HL-60 (cell line): ENCODE results near the gene RPUSD3.

ENCODE experiments used
- DNase-seq, 2 experiments: peaks; one replicate each; pipeline ENCODE4 v3.0.0-alpha.2; 2010 to 2020; ENCODE audit warnings: low read depth in 1 of 2, low spot score in 1 of 2
- H3K27ac ChIP-seq: fragments of 250-450 bp; sonication (Bioruptor Pico); replicated peaks from 2 replicates; pipeline ENCODE4 v1.5.1; 2020; ENCODE audit warnings: mild to moderate bottlenecking, moderate library complexity
- H3K27me3 ChIP-seq: fragments of 250-450 bp; sonication (Bioruptor Pico); 2 replicates; pipeline ENCODE4 v1.5.1; 2021; ENCODE audit warnings: mild to moderate bottlenecking, moderate library complexity; ENCODE audit not compliant: insufficient read depth, poor library complexity, severe bottlenecking
- H3K4me3 ChIP-seq: replicated peaks from 2 replicates; pipeline ENCODE4 v1.5.1; 2011; ENCODE audit warnings: mild to moderate bottlenecking, control low read depth, low read length; ENCODE audit not compliant: insufficient read depth
- GABPA ChIP-seq: IDR thresholded peaks from 2 replicates; pipeline ENCODE4 v1.6.1; 2012; ENCODE audit warnings: low read depth
- POLR2AphosphoS5 ChIP-seq: IDR thresholded peaks from 2 replicates; pipeline ENCODE4 v1.6.1; 2012; ENCODE audit warnings: low read depth
- SPI1 ChIP-seq: IDR thresholded peaks from 2 replicates; pipeline ENCODE4 v1.6.1; 2012; ENCODE audit warnings: low read depth, mild to moderate bottlenecking, borderline replicate concordance
- TF ChIP-seq, protein P1 (sequence below): IDR thresholded peaks from 2 replicates; pipeline ENCODE4 v1.6.1; 2012; ENCODE audit warnings: low read depth; ENCODE audit not compliant: insufficient replicate concordance
- TF ChIP-seq, protein P2 (sequence below): IDR thresholded peaks from one replicate; pipeline ENCODE4 v1.5.1; 2011; ENCODE audit warnings: low read length, control low read depth, inconsistent platforms; ENCODE audit not compliant: insufficient read depth

The RPUSD3 gene

DNA sequence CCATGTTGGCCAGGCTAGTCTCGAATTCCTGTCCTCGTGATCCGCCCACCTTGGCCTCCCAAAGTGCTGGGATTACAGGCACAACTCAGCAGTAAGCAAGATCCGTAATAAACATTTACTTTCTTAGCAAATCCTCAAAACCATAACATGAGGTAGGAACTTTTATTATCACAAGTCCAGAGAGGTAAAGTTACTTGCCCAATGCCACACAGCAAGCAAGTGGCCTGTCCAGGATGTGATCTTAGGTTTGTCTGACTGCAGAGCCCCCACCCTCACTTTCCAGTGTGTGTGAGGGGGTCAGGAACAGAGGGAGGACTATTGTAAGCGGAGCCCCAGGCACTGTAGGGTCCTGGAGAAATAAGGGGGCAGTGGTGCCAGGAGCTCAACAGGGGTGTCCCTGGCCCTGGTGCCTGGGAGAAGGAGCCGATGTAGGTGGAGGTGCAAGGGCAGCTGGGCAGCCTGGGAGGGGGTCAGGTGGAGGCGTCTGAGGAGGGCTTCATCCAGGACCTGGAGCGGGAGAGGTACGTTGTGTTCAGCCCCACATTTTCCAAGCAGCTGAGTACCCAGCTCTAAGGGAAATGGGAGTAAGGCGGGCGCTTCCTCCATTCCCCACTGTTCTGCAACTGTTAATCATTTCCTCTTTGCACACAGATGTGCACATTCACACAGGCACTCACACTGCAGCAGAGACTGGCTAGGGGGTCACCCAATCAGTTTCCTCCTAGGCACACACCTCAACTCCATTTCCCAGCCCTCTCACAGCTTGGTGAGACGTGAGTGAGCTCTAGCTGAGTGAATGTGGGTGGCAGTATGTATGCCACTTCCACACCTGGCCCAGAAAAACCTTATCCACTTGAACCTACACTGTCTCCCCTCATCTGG lies 5.9 kb downstream of the RPUSD3 start:
- Histone ChIP-seq H3K27ac (peak overlapping the region; percentile 43), H3K4me3 (no peak overlapping the region), H3K27me3 (no peaks in the 10 kb centered on the region)
- TF ChIP-seq POLR2AphosphoS5, result peak; percentile 37; the same call in 1 of the 2 replicates
- TF ChIP-seq, protein P1, sequence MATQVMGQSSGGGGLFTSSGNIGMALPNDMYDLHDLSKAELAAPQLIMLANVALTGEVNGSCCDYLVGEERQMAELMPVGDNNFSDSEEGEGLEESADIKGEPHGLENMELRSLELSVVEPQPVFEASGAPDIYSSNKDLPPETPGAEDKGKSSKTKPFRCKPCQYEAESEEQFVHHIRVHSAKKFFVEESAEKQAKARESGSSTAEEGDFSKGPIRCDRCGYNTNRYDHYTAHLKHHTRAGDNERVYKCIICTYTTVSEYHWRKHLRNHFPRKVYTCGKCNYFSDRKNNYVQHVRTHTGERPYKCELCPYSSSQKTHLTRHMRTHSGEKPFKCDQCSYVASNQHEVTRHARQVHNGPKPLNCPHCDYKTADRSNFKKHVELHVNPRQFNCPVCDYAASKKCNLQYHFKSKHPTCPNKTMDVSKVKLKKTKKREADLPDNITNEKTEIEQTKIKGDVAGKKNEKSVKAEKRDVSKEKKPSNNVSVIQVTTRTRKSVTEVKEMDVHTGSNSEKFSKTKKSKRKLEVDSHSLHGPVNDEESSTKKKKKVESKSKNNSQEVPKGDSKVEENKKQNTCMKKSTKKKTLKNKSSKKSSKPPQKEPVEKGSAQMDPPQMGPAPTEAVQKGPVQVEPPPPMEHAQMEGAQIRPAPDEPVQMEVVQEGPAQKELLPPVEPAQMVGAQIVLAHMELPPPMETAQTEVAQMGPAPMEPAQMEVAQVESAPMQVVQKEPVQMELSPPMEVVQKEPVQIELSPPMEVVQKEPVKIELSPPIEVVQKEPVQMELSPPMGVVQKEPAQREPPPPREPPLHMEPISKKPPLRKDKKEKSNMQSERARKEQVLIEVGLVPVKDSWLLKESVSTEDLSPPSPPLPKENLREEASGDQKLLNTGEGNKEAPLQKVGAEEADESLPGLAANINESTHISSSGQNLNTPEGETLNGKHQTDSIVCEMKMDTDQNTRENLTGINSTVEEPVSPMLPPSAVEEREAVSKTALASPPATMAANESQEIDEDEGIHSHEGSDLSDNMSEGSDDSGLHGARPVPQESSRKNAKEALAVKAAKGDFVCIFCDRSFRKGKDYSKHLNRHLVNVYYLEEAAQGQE, result no peak
- TF ChIP-seq, protein P2, sequence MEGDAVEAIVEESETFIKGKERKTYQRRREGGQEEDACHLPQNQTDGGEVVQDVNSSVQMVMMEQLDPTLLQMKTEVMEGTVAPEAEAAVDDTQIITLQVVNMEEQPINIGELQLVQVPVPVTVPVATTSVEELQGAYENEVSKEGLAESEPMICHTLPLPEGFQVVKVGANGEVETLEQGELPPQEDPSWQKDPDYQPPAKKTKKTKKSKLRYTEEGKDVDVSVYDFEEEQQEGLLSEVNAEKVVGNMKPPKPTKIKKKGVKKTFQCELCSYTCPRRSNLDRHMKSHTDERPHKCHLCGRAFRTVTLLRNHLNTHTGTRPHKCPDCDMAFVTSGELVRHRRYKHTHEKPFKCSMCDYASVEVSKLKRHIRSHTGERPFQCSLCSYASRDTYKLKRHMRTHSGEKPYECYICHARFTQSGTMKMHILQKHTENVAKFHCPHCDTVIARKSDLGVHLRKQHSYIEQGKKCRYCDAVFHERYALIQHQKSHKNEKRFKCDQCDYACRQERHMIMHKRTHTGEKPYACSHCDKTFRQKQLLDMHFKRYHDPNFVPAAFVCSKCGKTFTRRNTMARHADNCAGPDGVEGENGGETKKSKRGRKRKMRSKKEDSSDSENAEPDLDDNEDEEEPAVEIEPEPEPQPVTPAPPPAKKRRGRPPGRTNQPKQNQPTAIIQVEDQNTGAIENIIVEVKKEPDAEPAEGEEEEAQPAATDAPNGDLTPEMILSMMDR, result no peak
- no peak for TF ChIP-seq GABPA
- peak; percentile 84; the same call in 1 of the 2 replicates for TF ChIP-seq SPI1
- peak in 1 of 2 experiments; percentile 77 for DNase-seq

DNA sequence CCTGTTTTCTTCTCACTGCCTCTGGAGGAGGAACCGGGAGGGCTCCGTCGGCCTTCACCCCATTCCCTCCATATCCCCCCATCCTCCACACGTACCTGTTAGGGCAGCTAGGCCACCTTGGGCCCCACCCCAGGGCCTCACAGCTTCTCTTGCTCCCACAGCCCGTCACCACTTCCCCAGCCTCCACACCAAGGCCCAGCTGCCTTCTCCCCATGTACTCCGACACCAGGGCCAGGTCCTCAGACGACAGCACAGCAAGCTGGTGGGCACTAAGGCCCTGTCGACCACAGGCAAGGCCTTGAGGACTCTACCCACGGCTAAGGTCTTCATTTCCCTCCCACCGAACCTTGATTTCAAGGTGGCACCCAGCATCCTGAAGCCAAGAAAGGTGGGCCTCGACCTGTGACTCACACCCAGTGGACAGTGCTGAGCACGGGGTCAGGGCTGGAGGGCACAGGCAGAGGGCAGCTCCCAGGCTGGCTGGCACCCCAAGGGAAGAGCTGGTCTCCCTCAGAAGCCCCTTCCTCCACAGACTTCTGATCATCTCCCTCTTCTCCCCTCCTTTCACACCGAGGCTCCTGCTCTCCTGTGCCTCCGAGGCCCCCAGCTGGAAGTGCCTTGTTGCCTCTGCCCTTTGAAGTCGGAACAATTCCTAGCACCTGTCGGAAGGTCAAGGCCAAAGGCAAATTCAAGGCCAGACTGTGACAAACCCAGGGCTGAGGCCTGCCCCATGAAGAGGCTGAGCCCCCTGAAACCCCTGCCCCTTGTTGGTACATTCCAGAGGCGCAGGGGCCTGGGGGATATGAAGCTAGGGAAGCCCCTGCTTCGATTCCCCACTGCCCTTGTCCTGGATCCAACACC lies 9.1 kb downstream of the RPUSD3 start:
- no peak overlapping the region for H3K4me3 ChIP-seq
- DNase-seq, result no peak
- no peaks in the 10 kb centered on the region for H3K27me3 ChIP-seq
- H3K27ac ChIP-seq, result no peak overlapping the region
- TF ChIP-seq POLR2AphosphoS5 (peak; percentile 16; the same call in 1 of the 2 replicates), GABPA (no peak), SPI1 (no peak)
- TF ChIP-seq, protein P1, result no peak
- TF ChIP-seq, protein P2, result no peak

DNA sequence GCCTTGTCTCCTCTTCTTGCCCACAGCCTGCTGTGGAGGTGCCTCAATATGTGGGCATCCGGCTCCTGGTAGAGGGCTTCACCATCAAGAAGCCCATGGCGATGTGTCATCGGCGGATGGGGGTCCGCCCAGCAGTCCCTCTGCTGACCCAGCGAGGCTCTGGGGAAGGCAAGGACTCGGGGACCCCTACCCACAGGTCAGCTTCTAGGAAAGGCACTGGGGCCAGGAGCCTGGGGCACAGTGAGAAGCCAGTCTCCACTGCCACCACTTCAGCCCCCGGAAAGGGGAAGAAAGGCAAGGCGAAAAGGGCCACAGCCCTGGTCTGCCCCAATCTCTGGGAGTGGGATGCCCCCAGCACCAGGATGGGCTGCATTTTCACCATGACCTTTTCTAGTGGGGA lies 10.7 kb downstream of the RPUSD3 start:
- TF ChIP-seq POLR2AphosphoS5, result no peak
- TF ChIP-seq SPI1, result no peak
- TF ChIP-seq, protein P2, result no peak
- TF ChIP-seq, protein P1, result no peak
- no peak for TF ChIP-seq GABPA
- no peak for DNase-seq
- H3K27ac ChIP-seq, result no peak overlapping the region
- no peaks in the 10 kb centered on the region for H3K27me3 ChIP-seq
- H3K4me3 ChIP-seq, result no peak overlapping the region
